ENCODE results near the gene C2orf49. TPM values are rescaled to one million over a fixed set of nuclear protein-coding genes. Genes with fewer than 3 reads are reported as not detected.
A peak's percentile ranks its signal among the peaks of the same experiment; 100 is the strongest.

Gene C2orf49
- total and polyA plus RNA-seq, 9 of the 15 experiments (the other 6 are each of a cell fraction or from before 2014, with no cell fraction given), result 17.9 to 38.2 (median 25.6) TPM

GRCh38 chr2:105397025-105397722 lies 59.8 kb downstream of the C2orf49 start (continued):
- TF ChIP-seq HDAC8 (tag; IDR thresholded peaks at IDR 0.05) (no peak), ZC3H4 (CRISPR knock-in tag; IDR thresholded peaks at IDR 0.05; ENCODE audit: borderline replicate concordance) (no peak), RBM39 (optimal IDR thresholded peaks at IDR 0.05; ENCODE audit: low read depth, low read length) (no peak), SMARCE1 (IDR thresholded peaks at IDR 0.05) (no peak), NR2C1 (IDR thresholded peaks at IDR 0.05) (no peak; the same call in 1 of the 2 replicates), NR2C1 (tag; IDR thresholded peaks at IDR 0.05) (no peak), NR1H2 (CRISPR knock-in tag; IDR thresholded peaks at IDR 0.05) (no peak), ZNF436 (CRISPR knock-in tag; IDR thresholded peaks at IDR 0.05) (no peak), BCL6 (CRISPR knock-in tag; IDR thresholded peaks at IDR 0.05) (no peak), ZNF780A (CRISPR knock-in tag; IDR thresholded peaks at IDR 0.05) (no peak), TFAP4 (CRISPR knock-in tag; IDR thresholded peaks at IDR 0.05; ENCODE audit: borderline replicate concordance) (no peak), MCM5 (IDR thresholded peaks at IDR 0.05; ENCODE audit: low read depth) (no peak), EP400 (IDR thresholded peaks at IDR 0.05) (no peak), ZBTB11 (CRISPR knock-in tag; IDR thresholded peaks at IDR 0.05) (no peak), FOSL1 (tag; conservative IDR thresholded peaks at IDR 0.05) (peak; percentile 76), ARID3A (IDR thresholded peaks at IDR 0.05; ENCODE audit: borderline replicate concordance, low read depth, low read length) (no peak), PRMT5 (CRISPR knock-in tag; IDR thresholded peaks at IDR 0.05) (no peak), OTX1 (CRISPR knock-in tag; IDR thresholded peaks at IDR 0.05) (no peak)
- TF ChIP-seq, protein P1, sequence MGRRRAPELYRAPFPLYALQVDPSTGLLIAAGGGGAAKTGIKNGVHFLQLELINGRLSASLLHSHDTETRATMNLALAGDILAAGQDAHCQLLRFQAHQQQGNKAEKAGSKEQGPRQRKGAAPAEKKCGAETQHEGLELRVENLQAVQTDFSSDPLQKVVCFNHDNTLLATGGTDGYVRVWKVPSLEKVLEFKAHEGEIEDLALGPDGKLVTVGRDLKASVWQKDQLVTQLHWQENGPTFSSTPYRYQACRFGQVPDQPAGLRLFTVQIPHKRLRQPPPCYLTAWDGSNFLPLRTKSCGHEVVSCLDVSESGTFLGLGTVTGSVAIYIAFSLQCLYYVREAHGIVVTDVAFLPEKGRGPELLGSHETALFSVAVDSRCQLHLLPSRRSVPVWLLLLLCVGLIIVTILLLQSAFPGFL (CRISPR knock-in tag; IDR thresholded peaks at IDR 0.05), result no peak

Data from K562 (cell line).